ENCODE measurements around the gene EYA4.

The EYA4 gene

DNA sequence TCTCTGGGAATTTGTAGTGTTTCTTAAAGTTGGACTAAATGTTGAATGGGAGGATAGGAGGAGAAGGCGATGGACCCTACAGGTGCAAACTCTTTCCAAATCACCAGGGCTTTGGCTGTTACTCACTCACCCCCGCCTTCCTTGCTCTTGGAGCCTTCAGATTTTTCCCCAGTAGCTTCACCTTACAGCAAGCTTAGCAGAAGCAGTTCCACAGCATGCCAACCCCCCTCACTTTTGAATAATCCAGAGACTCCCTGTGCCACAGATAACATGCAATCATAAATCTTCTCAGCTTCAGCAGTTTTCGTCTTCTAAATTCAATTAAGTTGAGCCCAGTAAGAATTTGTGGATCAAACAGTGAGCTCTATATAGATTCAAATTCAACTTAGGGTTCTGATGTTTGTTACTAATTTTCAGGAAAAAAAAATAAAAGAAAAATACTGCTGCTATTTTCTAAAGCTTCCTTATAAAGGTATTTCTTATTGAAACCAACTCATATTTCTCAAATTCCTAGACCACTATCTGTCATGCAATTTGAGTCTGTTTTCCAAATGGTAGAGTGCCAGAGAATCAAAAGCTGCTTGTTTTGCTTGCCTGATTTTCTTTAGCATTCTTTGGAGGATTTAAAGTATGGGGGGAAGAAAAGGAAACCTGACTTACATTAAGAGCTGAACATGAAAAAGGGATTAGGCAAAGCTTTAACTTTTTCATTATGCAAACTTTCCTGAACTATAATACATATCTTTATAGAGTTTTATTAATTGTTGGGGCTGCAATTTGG, 166.4 kb downstream of the EYA4 start:
- FAIRE-seq = no peak

- FAIRE-seq = no peak
Measured at GRCh38 chr6:133408132-133408531, 167.0 kb downstream of the EYA4 start.

DNA sequence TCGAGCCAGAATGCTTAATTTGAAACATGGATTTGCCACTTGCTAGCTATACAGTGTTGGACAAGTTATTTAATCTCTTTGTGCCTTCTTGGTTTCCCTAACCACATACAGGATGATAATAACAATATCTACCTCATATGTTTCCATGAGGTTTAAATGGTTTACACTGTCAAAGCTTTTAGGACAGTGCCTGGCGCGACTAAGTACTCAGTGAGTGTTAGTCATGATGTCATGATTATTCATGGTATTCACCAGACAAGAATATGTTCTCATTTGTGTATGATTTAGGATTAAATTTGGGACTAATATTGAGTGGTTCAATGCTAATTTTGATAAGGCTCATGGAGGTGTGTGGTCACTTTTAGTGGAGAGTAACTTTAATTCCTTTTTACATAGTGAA, 167.4 kb downstream of the EYA4 start:
- FAIRE-seq = no peak

- no peak for FAIRE-seq
Measured at GRCh38 chr6:133410638-133411435, 169.7 kb downstream of the EYA4 start.

DNA sequence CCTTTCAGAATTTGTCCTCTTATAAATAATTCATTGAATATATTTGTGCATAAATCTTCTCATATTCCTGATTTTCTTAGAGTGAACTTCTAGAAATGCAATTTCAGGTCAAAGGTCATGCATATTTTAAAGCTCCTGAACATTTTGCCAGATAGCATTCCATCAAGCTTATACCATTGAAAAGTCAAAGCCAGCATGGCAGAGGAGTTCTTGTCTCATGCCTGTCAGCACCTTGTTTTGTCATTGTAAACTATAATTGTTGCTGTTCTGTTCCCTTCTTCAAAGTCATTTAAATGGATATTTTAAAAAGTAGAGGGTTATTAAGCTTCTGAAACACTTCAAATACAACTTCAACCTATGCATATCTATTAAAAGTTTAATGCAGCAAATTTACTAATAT, 170.6 kb downstream of the EYA4 start:
- no peak for FAIRE-seq

DNA sequence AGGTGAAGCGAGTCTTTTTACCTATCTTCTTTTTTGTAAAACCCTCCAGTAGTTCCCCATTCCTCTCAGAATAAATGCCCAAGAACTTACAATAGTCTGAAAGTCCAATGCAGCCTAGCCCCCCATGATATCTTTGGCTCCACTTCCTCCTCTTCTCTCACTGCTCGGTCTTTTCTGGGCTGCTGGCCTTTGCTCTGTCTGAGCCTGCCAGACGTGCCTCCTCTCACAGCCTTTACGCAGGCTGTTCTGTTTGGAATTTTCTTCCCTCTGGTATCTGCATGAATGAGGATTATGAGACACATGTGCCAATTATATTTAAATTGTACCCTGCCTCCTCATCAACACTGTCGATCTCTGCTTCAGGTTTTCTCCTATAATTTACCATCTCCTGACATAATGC, 174.1 kb downstream of the EYA4 start:
- FAIRE-seq = no peak

DNA sequence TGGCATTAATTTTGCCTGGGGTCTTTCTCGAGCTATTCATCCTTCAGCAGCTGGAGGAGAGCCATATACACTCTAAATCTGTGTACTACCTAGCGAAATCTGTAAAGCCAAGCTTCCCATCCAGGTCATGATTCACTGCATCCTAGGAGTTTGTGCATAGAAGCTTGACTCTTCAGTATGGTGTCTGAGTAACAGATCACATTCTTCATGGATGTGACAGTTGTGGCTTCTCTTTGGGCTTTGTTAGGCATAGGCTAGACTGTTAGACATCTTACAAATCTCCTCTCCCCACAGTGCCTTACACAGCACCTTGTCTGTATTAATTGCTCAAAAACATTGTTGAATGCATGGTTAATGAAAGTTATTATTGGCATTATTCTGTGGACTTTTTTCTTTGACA, 177.0 kb downstream of the EYA4 start:
- FAIRE-seq = no peak

GRCh38 chr6:133423242-133423641, 182.1 kb downstream of the EYA4 start:
- no peak for FAIRE-seq

DNA sequence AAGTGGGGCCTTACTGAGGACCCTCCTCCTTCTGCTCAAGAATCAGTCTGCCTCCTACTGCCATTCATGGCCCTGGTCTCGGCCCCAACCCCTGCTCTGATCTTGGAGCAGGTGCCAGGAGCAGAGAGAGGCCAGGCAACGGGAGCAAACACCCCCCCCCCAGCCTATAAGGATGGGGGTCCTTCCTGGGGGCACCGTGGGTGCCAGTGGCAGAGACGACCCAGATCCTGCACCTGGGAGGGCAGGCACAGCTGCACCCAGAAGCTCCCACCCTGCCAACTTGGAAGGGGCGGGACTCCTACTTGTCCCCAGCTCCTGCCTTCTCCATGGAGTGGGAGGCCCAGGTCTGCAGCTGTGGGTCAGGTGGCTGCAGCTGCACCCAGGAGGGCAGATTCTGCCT, 183.2 kb downstream of the EYA4 start:
- no peak for FAIRE-seq

DNA sequence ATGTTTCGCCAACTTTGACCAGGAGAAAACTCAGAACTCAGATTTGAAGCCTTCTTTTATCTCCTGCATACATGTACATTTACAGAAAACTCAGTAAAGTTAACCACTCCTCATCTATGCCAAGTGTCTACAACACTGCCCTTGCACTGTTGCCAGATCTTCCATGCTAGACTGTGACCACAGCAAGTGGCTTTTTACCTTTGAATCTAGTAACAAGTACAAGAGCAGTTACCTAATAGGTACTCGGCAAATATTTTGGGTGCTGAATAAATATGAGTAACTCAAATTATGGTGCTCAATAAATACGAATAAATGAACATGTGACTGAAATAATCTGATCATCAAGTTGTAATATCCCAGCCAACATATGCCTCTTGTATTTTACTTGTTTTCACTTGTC, 184.9 kb downstream of the EYA4 start:
- FAIRE-seq = no peak

- no peak for FAIRE-seq
Measured at GRCh38 chr6:133428295-133428694, 187.1 kb downstream of the EYA4 start.

DNA sequence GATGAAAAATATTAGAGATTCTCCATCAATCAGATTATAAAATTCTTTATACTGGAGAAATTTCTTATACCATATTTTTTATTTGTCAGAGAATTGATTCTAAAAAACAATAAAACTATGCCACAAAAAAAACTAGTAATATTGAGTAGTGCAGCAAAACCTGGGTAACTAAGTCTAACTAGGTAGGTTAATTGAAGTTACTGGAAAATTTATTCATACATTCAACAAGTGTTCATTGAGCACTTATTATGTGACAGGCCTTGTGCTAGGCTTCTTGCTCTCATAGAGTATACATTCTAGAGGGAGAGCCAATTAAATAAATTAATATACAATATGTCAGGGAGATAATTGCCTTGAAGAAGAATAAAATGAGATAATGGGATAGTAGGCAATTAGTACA, 189.4 kb downstream of the EYA4 start:
- FAIRE-seq = no peak

DNA sequence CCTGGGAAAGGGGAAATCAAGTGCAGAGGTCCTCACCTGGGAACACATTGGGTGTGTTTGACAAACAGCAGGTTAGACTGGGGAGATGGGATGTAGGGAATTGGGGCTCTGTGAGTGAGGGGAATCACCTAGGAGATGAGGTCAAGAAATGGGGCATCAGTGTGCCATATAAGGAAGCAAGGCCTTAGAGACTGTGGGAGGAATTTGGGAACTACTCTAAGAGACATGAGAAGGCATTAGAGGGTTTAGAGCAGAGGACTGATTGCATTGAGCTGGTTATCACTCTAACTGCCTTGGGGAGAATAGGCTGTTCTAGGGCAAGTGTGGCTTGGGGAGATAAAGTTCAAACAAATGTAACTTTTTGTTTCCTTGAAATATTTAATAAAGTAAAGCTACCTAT, 189.9 kb downstream of the EYA4 start:
- no peak for FAIRE-seq

GRCh38 chr6:133432021-133432989, 191.1 kb downstream of the EYA4 start:
- no peak for FAIRE-seq

DNA sequence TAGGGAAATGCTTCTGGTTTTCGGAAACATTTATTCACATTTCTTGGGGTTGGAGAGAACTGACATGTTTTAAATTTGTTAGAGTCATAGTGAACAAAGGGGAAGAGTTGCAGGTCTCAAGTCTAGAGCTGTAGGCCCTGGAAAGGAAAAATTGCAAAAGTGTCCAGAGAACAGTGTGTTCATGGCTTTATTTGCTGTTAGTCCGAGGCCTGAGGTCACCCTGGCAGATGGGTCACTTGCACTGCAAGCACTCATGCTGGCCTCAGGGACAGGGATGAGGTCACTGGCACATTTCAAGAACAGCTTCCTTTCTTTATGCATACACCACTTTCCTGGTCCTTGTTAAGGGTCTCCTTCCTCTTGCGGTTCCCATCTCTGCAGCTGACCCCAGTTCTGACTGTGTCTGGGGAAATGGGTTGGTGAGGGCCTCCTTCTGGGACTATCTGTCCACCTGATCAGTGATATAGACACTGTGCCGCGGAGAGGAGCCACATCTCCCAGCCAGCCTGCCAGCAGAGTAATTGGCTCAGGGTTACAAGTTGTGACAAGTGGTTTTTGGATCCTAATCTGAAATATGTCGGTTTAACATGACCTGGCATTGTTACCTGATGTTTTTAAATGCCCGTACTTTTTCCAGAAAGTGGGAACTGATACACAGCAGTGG, 194.0 kb downstream of the EYA4 start:
- FAIRE-seq = no peak

DNA sequence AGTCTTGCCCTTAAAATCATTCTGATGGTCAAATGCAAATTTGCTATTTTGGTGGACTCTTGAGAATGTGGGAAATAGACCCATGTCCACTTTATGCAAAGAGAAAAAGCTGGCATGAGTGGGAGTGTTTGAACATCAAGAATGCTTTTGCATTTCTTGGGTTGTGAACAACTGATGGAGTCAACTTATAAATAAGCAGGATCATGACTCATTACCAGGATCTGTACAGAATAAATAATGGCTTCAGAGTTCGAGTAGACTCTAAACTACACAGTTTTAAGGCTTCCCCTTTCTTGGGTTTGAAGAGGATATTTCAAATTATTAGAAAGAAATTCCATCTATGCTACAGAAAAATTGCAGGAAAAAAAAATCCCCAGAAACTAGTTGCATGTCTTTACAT, 195.5 kb downstream of the EYA4 start:
- FAIRE-seq = no peak

DNA sequence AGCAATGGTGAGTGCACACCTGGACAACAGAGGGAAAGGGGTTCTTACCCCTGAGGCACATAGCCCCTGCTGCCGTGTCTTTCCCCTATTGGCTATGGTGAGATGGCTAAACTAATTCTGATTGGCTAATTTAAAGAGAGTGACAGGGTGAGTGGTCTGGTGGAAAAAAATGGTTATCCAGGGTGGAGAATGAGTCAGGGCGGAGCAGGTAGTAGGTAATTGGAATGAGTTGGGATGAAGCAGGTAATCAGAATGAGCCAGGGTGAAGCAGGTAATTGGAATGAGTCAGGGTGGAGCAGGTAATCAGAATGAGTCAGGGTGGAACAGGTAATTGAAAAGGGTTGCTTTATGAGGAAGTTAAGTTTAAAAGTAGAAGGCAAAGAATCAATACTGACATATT, 200.3 kb downstream of the EYA4 start:
- no peak for FAIRE-seq

GRCh38 chr6:133446789-133447188, 205.6 kb downstream of the EYA4 start:
- no peak for FAIRE-seq

DNA sequence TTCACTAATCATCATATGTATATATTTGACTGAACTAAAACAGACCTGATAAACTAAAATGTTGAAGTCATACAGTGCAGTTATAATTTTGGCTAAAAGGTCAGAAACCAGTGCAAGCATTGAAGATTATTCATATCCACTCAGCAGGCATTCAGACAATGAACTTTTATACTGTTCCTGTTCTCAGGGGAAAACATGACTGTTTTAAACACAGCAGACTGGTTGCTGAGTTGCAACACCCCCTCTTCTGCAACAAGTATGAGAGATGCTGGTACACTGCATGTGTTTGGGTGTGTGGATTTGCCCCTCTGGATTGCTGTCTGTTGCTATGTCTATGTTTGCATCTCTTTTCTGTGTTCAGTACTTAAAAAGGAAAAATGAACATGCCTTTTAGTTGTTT, 206.8 kb downstream of the EYA4 start:
- no peak for FAIRE-seq

GRCh38 chr6:133456439-133456838, 215.3 kb downstream of the EYA4 start:
- FAIRE-seq = no peak

DNA sequence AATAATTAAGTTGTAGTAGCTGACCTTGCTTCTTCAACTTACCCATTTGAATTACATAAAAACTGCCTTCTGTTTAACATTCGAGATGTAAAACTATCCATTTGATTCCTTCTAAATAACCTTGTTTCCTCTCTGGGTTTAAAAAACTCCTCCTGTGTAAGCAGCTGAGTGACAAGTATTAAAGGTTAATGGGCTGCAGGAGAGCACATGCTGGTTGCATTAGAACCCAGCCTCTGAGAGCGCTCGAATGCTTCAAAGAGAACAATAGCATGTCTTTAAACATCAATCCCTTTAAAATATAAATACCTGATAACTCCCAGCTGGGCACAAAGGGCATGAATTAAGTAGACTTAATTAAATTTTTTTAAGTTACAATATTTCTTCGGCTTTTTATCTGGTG, 215.8 kb downstream of the EYA4 start:
- FAIRE-seq = no peak

DNA sequence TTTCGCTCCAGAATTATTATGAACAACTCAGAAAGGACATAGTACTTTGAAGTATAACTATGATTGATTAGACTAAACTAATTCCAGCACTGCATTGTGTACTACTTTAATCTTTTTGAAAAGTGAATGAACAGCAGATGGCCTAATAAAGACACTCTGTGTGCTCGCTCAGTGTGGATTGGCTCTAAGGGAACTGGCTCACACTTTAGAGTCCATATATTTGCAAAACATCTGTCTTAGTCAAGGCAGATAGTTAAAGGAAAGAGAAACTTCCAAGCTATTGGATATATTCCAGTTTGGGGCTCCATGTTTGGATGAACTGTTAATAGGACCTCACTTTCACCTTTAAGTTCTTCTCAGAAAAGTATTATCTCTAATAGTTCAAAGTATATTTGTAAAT, 218.9 kb downstream of the EYA4 start:
- no peak for FAIRE-seq

GRCh38 chr6:133463790-133464189, 222.6 kb downstream of the EYA4 start:
- FAIRE-seq = no peak

All from endometrium (tissue), 2 donors.